Epithelial cell of proximal tubule (primary cell): ENCODE data around the gene GRIK3. TPM values are rescaled to one million over a fixed set of nuclear protein-coding genes. Genes with fewer than 3 reads are reported as not detected.

Experiments used
- DNase-seq: peaks from one replicate; pipeline ENCODE4 v3.0.0-alpha.2; 2011; ENCODE audit warnings: low read depth
- H3K4me3 ChIP-seq: 2 replicates; pipeline ENCODE4 v1.5.1; 2011; ENCODE audit warnings: low read depth, mild to moderate bottlenecking, low read length
- CTCF ChIP-seq: conservative IDR thresholded peaks from 2 replicates; pipeline ENCODE4 v1.5.1; 2012; ENCODE audit warnings: low read depth, mild to moderate bottlenecking, low read length
- total RNA-seq: library from RNA; depleted of rRNA; stranded (reverse); fragments of >200 nt; gene quantifications from 2 replicates; pipeline ENCODE4 v1.2.3, GENCODE V29; 2015

Gene GRIK3
- total RNA-seq, 1 donor from 2014 or later: not detected

GRCh38 chr1:36816348-36816747 is 218.0 kb downstream of the GRIK3 start:
- no peak for TF ChIP-seq CTCF
- no peak for DNase-seq
- no peak overlapping the region for H3K4me3 ChIP-seq

GRCh38 chr1:36814774-36815173 is 219.5 kb downstream of the GRIK3 start:
- no peak for TF ChIP-seq CTCF
- no peak overlapping the region for H3K4me3 ChIP-seq
- DNase-seq: no peak

GRCh38 chr1:36814083-36814482 is 220.2 kb downstream of the GRIK3 start:
- TF ChIP-seq CTCF: no peak
- no peak overlapping the region for H3K4me3 ChIP-seq
- no peak for DNase-seq

- no peak overlapping the region for H3K4me3 ChIP-seq
- DNase-seq: no peak
- TF ChIP-seq CTCF: no peak
Measured at GRCh38 chr1:36807262-36807661, 227.1 kb downstream of the GRIK3 start.

GRCh38 chr1:36805979-36806640 is 228.2 kb downstream of the GRIK3 start:
- no peak for TF ChIP-seq CTCF
- DNase-seq: no peak
- no peak overlapping the region for H3K4me3 ChIP-seq

GRCh38 chr1:36804669-36805314 is 229.5 kb downstream of the GRIK3 start:
- no peak for TF ChIP-seq CTCF
- no peak overlapping the region for H3K4me3 ChIP-seq
- DNase-seq: no peak
